ENCODE measurements around the gene EVA1B.

GRCh38 chr1:36359383-36359782 is 35.9 kb upstream of the EVA1B start:
- TF ChIP-seq, protein P1, sequence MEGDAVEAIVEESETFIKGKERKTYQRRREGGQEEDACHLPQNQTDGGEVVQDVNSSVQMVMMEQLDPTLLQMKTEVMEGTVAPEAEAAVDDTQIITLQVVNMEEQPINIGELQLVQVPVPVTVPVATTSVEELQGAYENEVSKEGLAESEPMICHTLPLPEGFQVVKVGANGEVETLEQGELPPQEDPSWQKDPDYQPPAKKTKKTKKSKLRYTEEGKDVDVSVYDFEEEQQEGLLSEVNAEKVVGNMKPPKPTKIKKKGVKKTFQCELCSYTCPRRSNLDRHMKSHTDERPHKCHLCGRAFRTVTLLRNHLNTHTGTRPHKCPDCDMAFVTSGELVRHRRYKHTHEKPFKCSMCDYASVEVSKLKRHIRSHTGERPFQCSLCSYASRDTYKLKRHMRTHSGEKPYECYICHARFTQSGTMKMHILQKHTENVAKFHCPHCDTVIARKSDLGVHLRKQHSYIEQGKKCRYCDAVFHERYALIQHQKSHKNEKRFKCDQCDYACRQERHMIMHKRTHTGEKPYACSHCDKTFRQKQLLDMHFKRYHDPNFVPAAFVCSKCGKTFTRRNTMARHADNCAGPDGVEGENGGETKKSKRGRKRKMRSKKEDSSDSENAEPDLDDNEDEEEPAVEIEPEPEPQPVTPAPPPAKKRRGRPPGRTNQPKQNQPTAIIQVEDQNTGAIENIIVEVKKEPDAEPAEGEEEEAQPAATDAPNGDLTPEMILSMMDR (IDR thresholded peaks at IDR 0.05) = no peak
- TF ChIP-seq EZH2 (IDR thresholded peaks at IDR 0.05; ENCODE audit: borderline replicate concordance, insufficient read depth, low read depth, low read length, poor library complexity, severe bottlenecking) = no peak

All from B cell (primary cell).